Stimulated activated naive CD4-positive, alpha-beta T cell (primary cell): Measurements from ENCODE around the gene TAF1B.

Experiments
- DNase-seq, 6 experiments: peaks; one replicate each; lab custom pipeline; 2025; lab: John Stamatoyannopoulos, UW

The TAF1B gene

GRCh38 chr2:9966491-9967022 is 123.3 kb downstream of the TAF1B start:
- DNase-seq: no peak

GRCh38 chr2:9967053-9967775 is 123.9 kb downstream of the TAF1B start:
- DNase-seq: no peak

- no peak for DNase-seq
These were observed 125.6 kb downstream of the TAF1B start for GRCh38 chr2:9968553-9969497.

GRCh38 chr2:9970200-9971044 is 127.1 kb downstream of the TAF1B start:
- DNase-seq: no peak

GRCh38 chr2:9971105-9971818 is 128.0 kb downstream of the TAF1B start:
- DNase-seq: no peak

GRCh38 chr2:9971890-9972289 is 128.6 kb downstream of the TAF1B start:
- DNase-seq: no peak

GRCh38 chr2:9972621-9973479 is 129.6 kb downstream of the TAF1B start:
- DNase-seq: no peak

- DNase-seq: no peak
These were observed 130.4 kb downstream of the TAF1B start for GRCh38 chr2:9973690-9974089.

GRCh38 chr2:9974343-9974742 is 131.1 kb downstream of the TAF1B start:
- no peak for DNase-seq

GRCh38 chr2:9975328-9975727 is 132.1 kb downstream of the TAF1B start:
- DNase-seq: no peak

GRCh38 chr2:9975805-9976447 is 132.7 kb downstream of the TAF1B start:
- DNase-seq: no peak

- peak in 1 of 6 experiments; percentile 1 for DNase-seq
These were observed 136.7 kb downstream of the TAF1B start for GRCh38 chr2:9979977-9980376.

GRCh38 chr2:9980520-9980919 is 137.2 kb downstream of the TAF1B start:
- no peak for DNase-seq

GRCh38 chr2:9981655-9982054 is 138.4 kb downstream of the TAF1B start:
- DNase-seq: no peak

GRCh38 chr2:9982248-9982647 is 139.0 kb downstream of the TAF1B start:
- no peak for DNase-seq

GRCh38 chr2:9982891-9983290 is 139.6 kb downstream of the TAF1B start:
- no peak for DNase-seq

- no peak for DNase-seq
These were observed 140.3 kb downstream of the TAF1B start for GRCh38 chr2:9983401-9984216.
